ENCODE measurements around the gene EDEM2.

- no peak for TF ChIP-seq CTCF (IDR thresholded peaks at IDR 0.05 in 4 of 5, conservative IDR thresholded peaks at IDR 0.05 in 1 of 5)
- no peak for TF ChIP-seq POLR2A (IDR thresholded peaks at IDR 0.05)
Measured at GRCh38 chr20:35151736-35152135, 4.6 kb upstream of the EDEM2 start.

Data from gastrocnemius medialis (tissue), 4 donors.